Measurements from ENCODE around the gene KHDRBS1.
"Not testable (repeated sequence)": the region's sequence is repeated elsewhere in the genome, so short reads cannot be mapped to it uniquely, and the experiment has no call there.

KHDRBS1 gene

DNA sequence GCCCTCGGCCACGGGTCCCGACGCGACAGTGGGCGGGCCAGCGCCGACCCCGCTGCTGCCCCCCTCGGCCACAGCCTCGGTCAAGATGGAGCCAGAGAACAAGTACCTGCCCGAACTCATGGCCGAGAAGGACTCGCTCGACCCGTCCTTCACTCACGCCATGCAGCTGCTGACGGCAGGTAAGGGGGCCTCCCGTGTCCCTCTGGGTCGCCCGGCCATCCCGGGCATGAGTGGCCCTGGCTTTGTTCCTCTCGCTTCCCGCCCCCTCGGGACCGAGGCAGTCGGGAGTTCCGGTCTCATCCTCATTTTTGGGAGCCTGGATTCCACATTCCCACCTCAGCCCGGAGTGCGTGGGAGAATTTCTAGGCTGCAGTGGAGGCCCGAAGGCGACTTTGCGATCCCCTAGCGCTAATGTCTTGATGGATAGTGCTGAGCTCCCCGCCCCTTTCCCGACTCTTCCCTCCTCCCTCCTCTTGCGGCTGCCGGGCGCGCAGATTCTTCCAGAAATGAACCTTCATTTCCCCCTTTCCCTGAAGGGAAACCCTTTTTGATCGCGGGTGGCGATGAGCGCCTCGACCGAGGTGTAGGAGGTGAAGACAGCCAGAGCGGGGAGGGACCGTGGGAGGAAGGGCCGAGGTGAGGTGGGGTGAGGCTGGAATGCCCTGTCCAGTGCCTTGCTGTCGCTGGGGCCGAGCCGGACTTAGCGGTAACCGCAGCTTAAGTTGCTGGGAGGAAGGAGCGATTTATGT, 705 bp downstream of the KHDRBS1 start:
- H3K9me3 ChIP-seq (ENCODE audit: control insufficient read depth, low read length) = no peaks in the 10 kb centered on the region
- peak; percentile 73 for DNase-seq (ENCODE audit: low read depth)
- peaks cover 4% of the 10 kb centered on the region for H3K36me3 ChIP-seq (ENCODE audit: control insufficient read depth, insufficient read depth, low read length, severe bottlenecking)
- H3K4me3 ChIP-seq (ENCODE audit: low read length) = peak overlapping the region; percentile 89
- no peaks in the 10 kb centered on the region for H3K27me3 ChIP-seq (replicated peaks; ENCODE audit: control insufficient read depth, insufficient read depth, low read length)
- peaks cover 27% of the 10 kb centered on the region for H3K4me1 ChIP-seq (ENCODE audit: control insufficient read depth, insufficient read depth, low read length)
- H3K9ac ChIP-seq (ENCODE audit: low read length) = peak overlapping the region; percentile 100

DNA sequence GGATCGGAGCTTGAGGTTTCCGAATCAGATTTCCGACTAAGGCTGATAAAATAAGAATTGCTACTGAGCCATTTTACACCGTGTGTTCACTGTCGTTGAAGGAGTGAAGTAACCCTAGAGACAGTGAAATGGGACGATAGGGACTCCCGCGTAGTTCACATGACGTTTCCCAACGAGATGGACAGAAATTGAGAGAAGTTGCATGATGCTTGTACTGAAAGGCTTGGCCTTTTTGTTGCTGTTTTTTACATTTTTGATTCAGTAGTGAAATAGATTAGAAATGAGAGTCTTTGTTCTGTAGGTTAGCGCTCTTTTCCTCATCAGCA, 1.2 kb downstream of the KHDRBS1 start:
- H3K9me3 ChIP-seq (ENCODE audit: control insufficient read depth, low read length) = no peaks in the 10 kb centered on the region
- no peaks in the 10 kb centered on the region for H3K27me3 ChIP-seq (replicated peaks; ENCODE audit: control insufficient read depth, insufficient read depth, low read length)
- peaks cover 4% of the 10 kb centered on the region for H3K36me3 ChIP-seq (ENCODE audit: control insufficient read depth, insufficient read depth, low read length, severe bottlenecking)
- H3K9ac ChIP-seq (ENCODE audit: low read length) = peak overlapping the region; percentile 100
- H3K4me3 ChIP-seq (ENCODE audit: low read length) = peak overlapping the region; percentile 89
- peak; percentile 54 for DNase-seq (ENCODE audit: low read depth)
- H3K4me1 ChIP-seq (ENCODE audit: control insufficient read depth, insufficient read depth, low read length) = peaks cover 33% of the 10 kb centered on the region

DNA sequence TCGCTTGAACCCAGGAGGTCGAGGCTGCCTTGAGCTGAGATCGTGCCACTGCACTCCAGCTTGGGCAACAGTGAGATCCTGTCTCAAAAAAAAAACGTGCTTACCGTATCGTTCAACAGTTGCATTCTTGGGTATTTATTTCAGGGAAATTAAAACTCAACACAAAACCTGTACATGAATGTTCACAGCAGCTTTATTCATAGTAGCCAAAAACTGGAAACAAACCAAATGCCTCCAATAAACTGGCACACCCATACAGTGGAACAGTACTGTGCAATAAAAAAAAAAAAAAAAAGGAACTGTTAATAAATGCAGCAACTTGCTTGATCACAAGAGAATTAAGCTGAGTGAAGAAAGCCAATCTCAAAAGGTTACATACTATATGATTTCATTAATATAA, 6.7 kb downstream of the KHDRBS1 start:
- Histone ChIP-seq H3K9ac (ENCODE audit: low read length) (no peak overlapping the region), H3K27me3 (replicated peaks; ENCODE audit: control insufficient read depth, insufficient read depth, low read length) (no peaks in the 10 kb centered on the region), H3K4me3 (ENCODE audit: low read length) (no peak overlapping the region), H3K9me3 (ENCODE audit: control insufficient read depth, low read length) (no peaks in the 10 kb centered on the region), H3K4me1 (ENCODE audit: control insufficient read depth, insufficient read depth, low read length) (peaks cover 49% of the 10 kb centered on the region), H3K36me3 (ENCODE audit: control insufficient read depth, insufficient read depth, low read length, severe bottlenecking) (peaks cover 20% of the 10 kb centered on the region)
- peak; percentile 28 for DNase-seq (ENCODE audit: low read depth)

DNA sequence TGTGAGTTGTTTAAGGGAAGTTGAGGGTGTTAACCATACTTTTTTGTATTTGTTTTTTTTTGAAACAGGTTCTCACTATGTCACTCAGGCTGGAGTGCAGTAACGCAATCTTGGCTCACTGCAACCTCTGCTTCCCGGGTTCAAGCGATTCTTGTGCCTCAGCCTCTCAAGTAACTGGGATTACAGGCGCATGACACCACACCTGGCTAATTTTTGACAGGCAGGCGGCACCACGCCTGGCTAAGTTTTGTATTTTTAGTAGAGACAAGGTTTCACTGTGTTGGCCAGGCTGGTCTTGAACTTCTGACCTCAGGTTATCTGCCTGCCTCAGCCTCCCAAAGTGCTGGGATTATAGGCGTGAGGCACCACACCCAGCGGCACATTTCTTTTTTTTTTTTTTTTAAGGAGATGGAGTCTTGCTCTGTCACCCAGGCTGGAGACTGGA, 7.9 kb downstream of the KHDRBS1 start:
- not testable (repeated sequence) for DNase-seq (ENCODE audit: low read depth)
- peaks cover 23% of the 10 kb centered on the region for H3K36me3 ChIP-seq (ENCODE audit: control insufficient read depth, insufficient read depth, low read length, severe bottlenecking)

DNA sequence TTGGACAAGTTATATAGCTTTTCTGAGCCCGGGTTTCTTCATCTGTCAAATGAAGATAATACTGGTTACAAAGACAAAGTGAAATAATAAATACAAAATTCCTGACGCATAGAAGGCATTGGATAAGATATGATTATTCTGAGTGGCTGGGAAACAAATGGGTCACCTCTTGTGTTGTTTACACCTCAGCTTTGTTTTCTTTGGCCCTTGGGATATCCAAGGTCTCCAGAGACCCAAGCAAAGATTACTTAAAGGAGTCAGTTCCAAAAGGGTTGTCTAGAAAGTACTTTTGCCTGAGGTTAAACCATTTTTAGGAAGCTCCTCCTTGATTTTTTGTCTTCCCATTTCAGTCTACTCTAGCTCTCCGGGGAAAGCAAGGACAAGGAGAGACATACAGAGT, 9.7 kb downstream of the KHDRBS1 start:
- Histone ChIP-seq H3K27me3 (replicated peaks; ENCODE audit: control insufficient read depth, insufficient read depth, low read length) (no peaks in the 10 kb centered on the region), H3K9me3 (ENCODE audit: control insufficient read depth, low read length) (no peaks in the 10 kb centered on the region), H3K36me3 (ENCODE audit: control insufficient read depth, insufficient read depth, low read length, severe bottlenecking) (peaks cover 21% of the 10 kb centered on the region), H3K4me3 (ENCODE audit: low read length) (no peak overlapping the region), H3K9ac (ENCODE audit: low read length) (no peak overlapping the region), H3K4me1 (ENCODE audit: control insufficient read depth, insufficient read depth, low read length) (peaks cover 34% of the 10 kb centered on the region)
- DNase-seq (ENCODE audit: low read depth) = no peak

More for the DNA sequence above, 7.9 kb downstream of the KHDRBS1 start:
- H3K27me3 ChIP-seq (replicated peaks; ENCODE audit: control insufficient read depth, insufficient read depth, low read length); H3K9ac ChIP-seq (ENCODE audit: low read length); H3K9me3 ChIP-seq (ENCODE audit: control insufficient read depth, low read length); H3K4me3 ChIP-seq (ENCODE audit: low read length): not testable (repeated sequence)
- H3K4me1 ChIP-seq (ENCODE audit: control insufficient read depth, insufficient read depth, low read length) = peaks cover 37% of the 10 kb centered on the region

DNA sequence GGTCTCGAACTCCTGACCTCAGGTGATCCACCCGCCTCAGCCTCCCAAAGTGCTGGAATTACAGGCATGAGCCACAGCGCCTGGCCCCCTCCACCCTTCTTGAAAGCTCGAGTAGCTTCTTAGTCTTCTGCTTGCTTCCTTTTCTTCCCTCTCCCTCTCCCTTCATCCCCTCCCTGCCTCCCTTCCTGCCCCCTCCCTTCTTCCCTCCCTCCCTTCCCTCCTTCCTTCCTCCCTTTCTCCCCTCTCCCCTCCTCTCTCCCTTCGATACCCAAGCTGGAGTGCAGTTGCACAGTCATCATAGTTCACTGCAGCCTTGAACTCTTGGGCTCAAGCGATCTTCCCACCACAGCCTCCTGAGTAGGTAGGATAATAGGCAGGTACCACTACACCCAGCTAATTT, 11.8 kb downstream of the KHDRBS1 start:
- Histone ChIP-seq H3K4me3 (ENCODE audit: low read length) (no peak overlapping the region), H3K4me1 (ENCODE audit: control insufficient read depth, insufficient read depth, low read length) (peaks cover 16% of the 10 kb centered on the region), H3K9me3 (ENCODE audit: control insufficient read depth, low read length) (no peaks in the 10 kb centered on the region), H3K27me3 (replicated peaks; ENCODE audit: control insufficient read depth, insufficient read depth, low read length) (no peaks in the 10 kb centered on the region), H3K9ac (ENCODE audit: low read length) (no peak overlapping the region), H3K36me3 (ENCODE audit: control insufficient read depth, insufficient read depth, low read length, severe bottlenecking) (peaks cover 22% of the 10 kb centered on the region)
- DNase-seq (ENCODE audit: low read depth) = no peak

DNA sequence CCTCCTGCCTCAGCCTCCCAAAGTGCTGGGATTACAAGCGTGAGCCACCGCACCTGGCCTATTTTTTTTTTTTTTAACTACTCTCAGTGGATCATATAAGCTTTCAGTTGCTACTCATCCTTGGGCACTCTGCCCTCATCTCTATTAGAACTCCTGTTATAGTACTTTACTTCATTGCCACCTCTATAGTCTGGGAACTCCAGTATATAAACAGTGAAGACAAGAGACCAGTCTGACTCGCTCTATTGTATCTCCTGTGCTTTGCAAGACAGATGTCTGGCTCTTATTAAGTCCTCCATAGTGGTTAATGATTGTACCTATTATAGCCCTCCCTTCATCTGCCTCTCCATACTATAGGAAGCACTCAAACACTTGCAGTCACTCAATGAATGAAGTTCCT, 15.1 kb downstream of the KHDRBS1 start:
- Histone ChIP-seq H3K27me3 (replicated peaks; ENCODE audit: control insufficient read depth, insufficient read depth, low read length) (no peaks in the 10 kb centered on the region), H3K36me3 (ENCODE audit: control insufficient read depth, insufficient read depth, low read length, severe bottlenecking) (peaks cover 41% of the 10 kb centered on the region), H3K4me1 (ENCODE audit: control insufficient read depth, insufficient read depth, low read length) (peaks cover 15% of the 10 kb centered on the region), H3K9me3 (ENCODE audit: control insufficient read depth, low read length) (no peaks in the 10 kb centered on the region), H3K4me3 (ENCODE audit: low read length) (no peak overlapping the region), H3K9ac (ENCODE audit: low read length) (no peak overlapping the region)
- DNase-seq (ENCODE audit: low read depth) = no peak

DNA sequence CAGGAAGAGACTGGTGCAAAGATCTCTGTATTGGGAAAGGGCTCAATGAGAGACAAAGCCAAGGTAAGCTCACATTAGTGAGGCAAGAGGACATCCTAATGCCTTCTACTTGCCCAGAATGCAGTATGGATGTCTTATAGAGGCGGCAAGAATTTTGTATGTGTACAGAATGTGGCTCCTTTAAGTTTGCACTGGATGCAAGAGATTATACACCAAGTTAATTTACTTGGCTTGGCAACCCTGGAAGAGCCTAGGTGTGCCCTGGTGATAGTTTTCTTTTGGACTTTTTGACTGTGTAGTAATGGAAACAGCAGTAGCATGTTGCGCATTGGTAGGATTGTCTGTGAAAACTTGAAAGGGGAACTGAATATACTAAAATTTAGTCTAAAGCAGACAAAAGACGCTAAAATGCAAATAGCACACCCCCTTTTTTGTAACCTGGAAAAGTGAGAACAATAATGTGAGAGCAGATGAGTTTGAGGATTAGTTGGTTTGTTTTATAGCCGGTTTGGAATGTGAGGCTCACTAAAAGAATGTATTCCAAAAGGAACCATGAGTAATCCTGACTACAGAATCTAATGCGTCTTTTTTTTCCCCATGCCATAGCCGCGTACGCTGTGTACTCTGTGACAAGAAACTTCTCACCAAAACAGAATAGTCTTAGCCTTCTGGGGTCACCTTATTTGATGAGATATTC, 18.1 kb downstream of the KHDRBS1 start:
- no peaks in the 10 kb centered on the region for H3K9me3 ChIP-seq (ENCODE audit: control insufficient read depth, low read length)
- no peaks in the 10 kb centered on the region for H3K27me3 ChIP-seq (replicated peaks; ENCODE audit: control insufficient read depth, insufficient read depth, low read length)
- peaks cover 50% of the 10 kb centered on the region for H3K36me3 ChIP-seq (ENCODE audit: control insufficient read depth, insufficient read depth, low read length, severe bottlenecking)
- H3K9ac ChIP-seq (ENCODE audit: low read length) = no peak overlapping the region
- peak overlapping the region; percentile 16 for H3K4me3 ChIP-seq (ENCODE audit: low read length)
- DNase-seq (ENCODE audit: low read depth) = peak; percentile 83
- H3K4me1 ChIP-seq (ENCODE audit: control insufficient read depth, insufficient read depth, low read length) = peaks cover 14% of the 10 kb centered on the region

DNA sequence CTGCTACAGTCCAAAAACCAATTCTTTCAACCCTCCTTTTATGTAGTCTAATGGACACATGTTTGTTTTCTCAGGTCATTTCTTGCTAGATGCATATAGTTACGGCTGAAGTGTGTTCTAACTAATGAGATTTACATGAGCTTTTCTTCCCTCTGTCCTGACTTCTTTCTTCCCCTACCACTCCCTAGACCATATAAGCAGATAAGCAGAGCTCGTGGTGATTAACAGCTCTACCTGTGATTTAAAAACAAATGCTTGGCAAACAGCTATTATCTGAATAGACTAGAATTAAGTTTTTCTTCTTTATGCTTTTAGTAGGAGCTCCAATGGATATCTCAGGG, 18.6 kb downstream of the KHDRBS1 start:
- H3K9ac ChIP-seq (ENCODE audit: low read length) = no peak overlapping the region
- H3K36me3 ChIP-seq (ENCODE audit: control insufficient read depth, insufficient read depth, low read length, severe bottlenecking) = peaks cover 50% of the 10 kb centered on the region
- no peak for DNase-seq (ENCODE audit: low read depth)
- H3K9me3 ChIP-seq (ENCODE audit: control insufficient read depth, low read length) = no peaks in the 10 kb centered on the region
- no peaks in the 10 kb centered on the region for H3K27me3 ChIP-seq (replicated peaks; ENCODE audit: control insufficient read depth, insufficient read depth, low read length)
- no peak overlapping the region for H3K4me3 ChIP-seq (ENCODE audit: low read length)
- H3K4me1 ChIP-seq (ENCODE audit: control insufficient read depth, insufficient read depth, low read length) = peaks cover 14% of the 10 kb centered on the region

DNA sequence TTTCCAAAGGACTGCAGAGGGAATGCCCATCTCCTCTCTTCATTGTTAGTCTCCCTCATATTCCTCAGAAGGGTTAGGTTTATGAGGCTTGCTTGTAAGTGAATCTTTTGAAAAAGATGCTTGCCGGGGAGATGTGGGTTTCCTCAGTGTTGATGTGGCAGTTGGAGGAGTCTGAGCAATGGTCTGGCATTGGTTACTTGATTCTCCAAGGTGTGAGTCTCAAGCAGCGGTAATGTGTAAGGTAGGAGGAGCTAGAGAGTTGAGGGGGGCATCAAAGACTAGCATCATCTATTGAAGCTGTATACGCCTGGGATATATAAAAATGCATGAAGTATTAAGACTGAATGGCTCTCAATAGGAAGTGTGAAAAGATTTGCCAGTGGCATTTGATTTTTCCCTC, 21.5 kb downstream of the KHDRBS1 start:
- Histone ChIP-seq H3K4me3 (ENCODE audit: low read length) (no peak overlapping the region), H3K9ac (ENCODE audit: low read length) (no peak overlapping the region), H3K27me3 (replicated peaks; ENCODE audit: control insufficient read depth, insufficient read depth, low read length) (no peaks in the 10 kb centered on the region), H3K9me3 (ENCODE audit: control insufficient read depth, low read length) (no peaks in the 10 kb centered on the region), H3K4me1 (ENCODE audit: control insufficient read depth, insufficient read depth, low read length) (peaks cover 14% of the 10 kb centered on the region), H3K36me3 (ENCODE audit: control insufficient read depth, insufficient read depth, low read length, severe bottlenecking) (peaks cover 50% of the 10 kb centered on the region)
- no peak for DNase-seq (ENCODE audit: low read depth)

DNA sequence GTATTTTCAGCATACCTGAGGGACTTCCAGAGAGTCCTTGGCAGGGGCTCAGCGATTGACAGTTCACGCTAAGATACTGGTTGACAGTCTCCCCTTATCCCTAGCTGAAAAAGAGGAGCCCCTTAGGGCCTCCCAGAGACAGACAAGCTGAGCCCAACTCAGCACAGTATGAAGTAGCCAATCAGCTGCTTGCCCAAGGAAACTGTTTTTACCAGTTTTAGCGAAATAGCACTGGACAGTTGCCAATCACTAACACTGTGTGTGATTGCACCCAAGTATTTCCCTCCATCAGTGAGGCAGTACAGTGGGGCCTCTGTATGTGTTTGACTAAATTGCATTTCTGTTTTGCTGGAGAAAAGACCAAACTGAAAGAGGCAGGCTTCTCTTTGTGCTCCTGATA, 27.0 kb downstream of the KHDRBS1 start:
- H3K36me3 ChIP-seq (ENCODE audit: control insufficient read depth, insufficient read depth, low read length, severe bottlenecking) = peaks cover 2% of the 10 kb centered on the region
- peaks cover 5% of the 10 kb centered on the region for H3K4me1 ChIP-seq (ENCODE audit: control insufficient read depth, insufficient read depth, low read length)
- no peak overlapping the region for H3K4me3 ChIP-seq (ENCODE audit: low read length)

More for the DNA sequence above, 27.0 kb downstream of the KHDRBS1 start:
- H3K9ac ChIP-seq (ENCODE audit: low read length) = no peak overlapping the region
- H3K9me3 ChIP-seq (ENCODE audit: control insufficient read depth, low read length) = no peaks in the 10 kb centered on the region
- DNase-seq (ENCODE audit: low read depth) = no peak
- H3K27me3 ChIP-seq (replicated peaks; ENCODE audit: control insufficient read depth, insufficient read depth, low read length) = no peaks in the 10 kb centered on the region

All from adipocyte (in vitro differentiated cells).